Suprapubic skin (tissue), 4 donors: ENCODE data around the gene KBTBD2.

Experiments used
- POLR2A ChIP-seq, 2 donors: fragments of 450-650 bp; IDR thresholded peaks; one replicate each; pipeline ENCODE4 v1.6.1; 2017; ENCODE audit warnings: antibody characterized with exemption in 2 of 2, mild to moderate bottlenecking in 2 of 2, moderate library complexity in 2 of 2
- POLR2AphosphoS5 ChIP-seq, 3 donors: sonication (generic); formaldehyde crosslinking; IDR thresholded peaks; one replicate each; pipeline ENCODE4 v1.6.1; 2017; ENCODE audit warnings: antibody characterized with exemption in 3 of 3
- TF ChIP-seq, protein P1 (sequence below), 2 donors: fragments of 200-600 bp in 1 of 2; fragments of 450-650 bp in 1 of 2; sonication (generic) in 1 of 2; IDR thresholded peaks; one replicate each; pipeline ENCODE4 v1.5.1; 2016 to 2019; ENCODE audit warnings: antibody characterized with exemption in 2 of 2, mild to moderate bottlenecking in 1 of 2, moderate library complexity in 1 of 2

DNA sequence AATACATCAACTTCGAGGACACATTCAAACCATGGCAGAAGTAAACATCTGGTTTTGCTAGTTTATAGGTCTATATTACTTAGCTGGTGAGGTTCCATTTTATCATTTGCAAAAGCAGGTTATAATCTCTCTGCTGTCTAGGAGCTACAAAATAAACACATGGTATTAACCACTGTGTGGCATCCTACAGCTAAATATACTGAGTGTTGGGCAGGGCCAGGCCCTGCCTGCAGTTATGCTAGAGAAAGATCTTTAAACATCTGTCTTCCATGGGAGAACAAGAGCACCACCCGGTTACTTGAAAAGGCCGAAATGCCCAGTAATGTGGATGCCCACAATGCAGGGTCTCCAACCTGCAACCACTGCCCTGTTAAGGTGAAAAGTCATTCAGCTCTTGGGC lies 45.1 kb upstream of the KBTBD2 start:
- TF ChIP-seq POLR2AphosphoS5 (IDR thresholded peaks at IDR 0.05) (no peak), POLR2A (IDR thresholded peaks at IDR 0.05) (no peak)
- TF ChIP-seq, protein P1, sequence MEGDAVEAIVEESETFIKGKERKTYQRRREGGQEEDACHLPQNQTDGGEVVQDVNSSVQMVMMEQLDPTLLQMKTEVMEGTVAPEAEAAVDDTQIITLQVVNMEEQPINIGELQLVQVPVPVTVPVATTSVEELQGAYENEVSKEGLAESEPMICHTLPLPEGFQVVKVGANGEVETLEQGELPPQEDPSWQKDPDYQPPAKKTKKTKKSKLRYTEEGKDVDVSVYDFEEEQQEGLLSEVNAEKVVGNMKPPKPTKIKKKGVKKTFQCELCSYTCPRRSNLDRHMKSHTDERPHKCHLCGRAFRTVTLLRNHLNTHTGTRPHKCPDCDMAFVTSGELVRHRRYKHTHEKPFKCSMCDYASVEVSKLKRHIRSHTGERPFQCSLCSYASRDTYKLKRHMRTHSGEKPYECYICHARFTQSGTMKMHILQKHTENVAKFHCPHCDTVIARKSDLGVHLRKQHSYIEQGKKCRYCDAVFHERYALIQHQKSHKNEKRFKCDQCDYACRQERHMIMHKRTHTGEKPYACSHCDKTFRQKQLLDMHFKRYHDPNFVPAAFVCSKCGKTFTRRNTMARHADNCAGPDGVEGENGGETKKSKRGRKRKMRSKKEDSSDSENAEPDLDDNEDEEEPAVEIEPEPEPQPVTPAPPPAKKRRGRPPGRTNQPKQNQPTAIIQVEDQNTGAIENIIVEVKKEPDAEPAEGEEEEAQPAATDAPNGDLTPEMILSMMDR (IDR thresholded peaks at IDR 0.05) = no peak
